Astrocyte of the hippocampus (primary cell): ENCODE measurements around the gene TMCC1.
A peak's percentile ranks its signal among the peaks of the same experiment; 100 is the strongest.
"Not testable (repeated sequence)": the region's sequence is repeated elsewhere in the genome, so short reads cannot be mapped to it uniquely, and the experiment has no call there.

Experiments
- DNase-seq: peaks from one replicate; pipeline ENCODE4 v3.0.0; 2011; ENCODE audit warnings: low read depth, low spot score

Gene TMCC1

DNA sequence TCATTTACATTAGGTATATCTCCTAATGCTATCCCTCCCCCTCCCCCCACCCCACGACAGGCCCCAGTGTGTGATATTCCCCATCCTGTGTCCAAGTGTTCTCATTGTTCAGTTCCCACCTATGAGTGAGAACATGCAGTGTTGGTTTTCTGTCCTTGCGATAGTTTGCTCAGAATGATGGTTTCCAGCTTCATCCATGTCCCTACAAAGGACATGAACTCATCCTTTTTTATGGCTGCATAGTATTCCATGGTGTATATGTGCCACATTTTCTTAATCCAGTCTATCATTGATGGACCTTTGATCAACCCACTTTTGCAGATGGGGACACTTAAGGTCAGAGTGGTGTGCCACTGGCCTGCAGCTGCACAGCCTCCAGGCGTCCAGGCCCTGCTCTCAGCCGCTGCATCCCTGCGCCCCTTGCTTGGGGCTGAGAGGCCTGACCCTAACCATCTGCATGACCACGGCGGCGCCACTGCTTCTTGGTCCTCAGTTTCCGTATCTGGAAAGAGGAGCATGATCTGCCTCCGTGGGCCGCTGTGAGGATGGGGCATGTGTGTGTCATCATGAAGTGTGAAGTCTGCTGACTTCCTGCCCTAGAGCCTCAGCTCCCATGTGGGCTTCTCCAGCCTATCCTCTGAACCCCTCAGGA lies 282.6 kb downstream of the TMCC1 start:
- DNase-seq = not testable (repeated sequence)

DNA sequence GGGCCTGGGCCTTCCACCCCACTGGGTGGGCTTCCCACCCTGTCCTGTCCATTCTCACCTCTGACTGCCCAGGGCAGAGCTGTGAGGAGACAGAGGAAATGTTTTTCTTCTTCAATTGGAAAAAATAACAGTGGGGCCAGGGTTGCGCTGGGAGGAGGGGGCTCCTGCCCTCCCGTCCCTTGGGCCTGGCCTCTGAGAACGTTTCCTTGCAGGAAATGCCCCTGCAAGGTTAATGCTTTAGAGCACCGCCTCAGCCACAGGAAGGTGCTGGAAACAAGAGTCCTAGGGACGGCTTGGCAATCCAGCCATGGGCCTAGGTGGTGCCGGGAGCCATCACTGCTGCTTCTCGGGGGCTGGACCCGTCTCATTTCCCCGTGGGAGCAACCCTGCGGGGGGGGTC lies 283.2 kb downstream of the TMCC1 start:
- DNase-seq = no peak

GRCh38 chr3:129609591-129610182 lies 283.8 kb downstream of the TMCC1 start:
- peak; percentile 78 for DNase-seq

DNA sequence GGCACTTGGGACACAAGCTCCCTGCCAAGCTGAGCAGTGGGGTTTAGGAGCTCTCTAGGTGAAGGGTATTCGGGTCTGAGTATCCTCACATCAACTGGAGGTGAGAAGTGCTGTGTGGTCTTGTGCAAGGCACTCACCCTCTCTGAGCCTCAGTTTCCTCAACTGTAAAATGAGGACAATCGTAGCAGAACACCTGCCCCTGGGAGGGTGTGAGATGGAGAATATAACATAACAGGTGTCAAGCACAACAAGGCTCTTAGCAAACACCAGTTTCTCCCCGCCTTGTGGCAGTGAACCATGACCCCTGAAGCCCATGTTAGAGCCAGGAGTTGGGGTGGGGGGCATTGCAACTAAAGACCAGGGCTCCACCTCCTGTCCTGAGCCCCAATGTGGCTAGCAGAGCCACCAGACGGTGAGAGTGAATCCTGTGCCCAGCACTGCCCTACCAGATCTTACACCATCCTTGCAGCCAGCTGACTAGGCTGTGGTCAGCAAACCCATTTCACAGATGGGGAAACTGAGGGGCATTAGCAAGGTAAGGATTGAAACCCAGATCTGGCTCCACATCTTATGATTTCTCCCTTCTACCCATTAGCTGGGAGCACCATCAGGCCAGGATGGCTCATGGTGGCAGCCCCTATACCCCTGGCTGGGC lies 284.4 kb downstream of the TMCC1 start:
- DNase-seq = no peak

DNA sequence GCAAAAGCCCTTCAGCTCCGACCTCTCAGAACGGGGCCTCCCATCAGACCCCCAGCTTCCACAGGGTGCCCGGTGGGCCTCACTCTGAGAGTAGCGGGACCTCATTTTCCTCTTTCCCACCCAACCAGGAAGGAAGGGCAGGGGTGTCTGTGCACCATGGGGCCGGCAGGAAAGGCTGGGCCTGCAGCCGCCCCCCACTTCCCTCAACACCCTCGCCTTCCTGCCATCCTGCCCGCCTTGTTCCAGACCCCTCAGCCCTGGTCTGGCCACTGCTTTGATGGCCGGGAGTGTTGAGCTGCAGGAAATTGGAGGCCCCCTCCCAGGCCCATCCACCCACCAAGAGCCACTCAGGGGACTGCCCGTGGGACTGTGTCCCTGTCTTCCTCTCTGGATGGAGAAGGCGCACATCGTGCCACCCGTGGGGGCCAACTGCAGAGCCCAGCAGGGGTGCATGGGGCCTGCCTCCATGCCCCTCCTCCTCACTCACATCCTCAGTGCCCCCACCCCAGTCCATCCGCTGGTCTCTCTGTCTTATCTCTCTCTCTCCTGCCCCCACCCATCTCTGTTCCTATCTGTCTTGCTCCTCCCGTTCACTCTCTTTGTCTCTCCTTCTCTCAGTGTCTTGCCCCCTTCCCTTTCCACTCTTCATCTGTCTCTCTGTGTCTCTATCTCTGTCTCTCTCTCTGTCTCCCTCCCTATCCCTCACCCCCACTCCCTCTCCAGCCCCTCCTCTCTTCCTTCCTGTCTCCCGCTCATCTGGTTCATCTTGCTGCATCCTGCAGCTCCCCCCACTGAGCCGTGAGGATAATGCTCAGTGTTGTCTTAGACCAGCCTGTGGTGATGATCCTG lies 285.2 kb downstream of the TMCC1 start:
- peak; percentile 40 for DNase-seq

DNA sequence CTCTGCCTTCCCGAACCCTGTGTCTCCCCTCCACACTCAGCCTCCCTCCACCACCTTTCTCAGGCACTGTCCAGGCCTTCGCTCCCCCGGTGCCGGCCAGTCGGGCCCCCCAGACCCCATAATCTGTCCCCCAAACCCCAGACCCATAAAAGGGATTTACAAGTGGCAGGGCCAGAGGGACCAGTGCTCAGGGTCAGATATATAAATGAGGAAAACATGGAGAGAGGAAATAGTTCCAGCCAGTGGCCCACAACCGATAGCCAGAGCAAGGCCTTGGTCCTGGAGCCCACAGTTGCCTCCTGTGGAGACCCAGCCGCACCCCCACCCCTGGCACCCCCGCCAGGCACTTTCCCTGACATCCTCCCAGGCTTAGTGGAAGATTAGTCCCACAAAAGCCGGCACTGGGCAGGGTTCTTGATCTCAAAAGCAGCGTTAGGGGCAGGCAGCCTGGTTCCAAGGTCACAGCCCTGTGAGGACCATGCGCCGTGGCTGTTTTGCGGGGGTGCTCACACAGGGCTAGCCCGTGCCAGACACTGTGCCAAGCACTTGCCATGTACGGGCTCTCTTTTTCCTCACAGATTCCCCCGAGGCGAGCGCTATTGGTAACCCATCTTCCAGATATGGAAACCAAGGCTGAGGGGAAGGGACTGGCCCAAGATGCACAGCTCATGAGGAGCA lies 286.0 kb downstream of the TMCC1 start:
- DNase-seq = no peak

GRCh38 chr3:129606636-129607390 lies 286.7 kb downstream of the TMCC1 start, which contains the start of gene PLXND1:
TSS of gene PLXND1 (minus strand) at chr3:129606676. CDS start at chr3:129606639, 37 bp downstream.
- DNase-seq = peak; percentile 86

DNA sequence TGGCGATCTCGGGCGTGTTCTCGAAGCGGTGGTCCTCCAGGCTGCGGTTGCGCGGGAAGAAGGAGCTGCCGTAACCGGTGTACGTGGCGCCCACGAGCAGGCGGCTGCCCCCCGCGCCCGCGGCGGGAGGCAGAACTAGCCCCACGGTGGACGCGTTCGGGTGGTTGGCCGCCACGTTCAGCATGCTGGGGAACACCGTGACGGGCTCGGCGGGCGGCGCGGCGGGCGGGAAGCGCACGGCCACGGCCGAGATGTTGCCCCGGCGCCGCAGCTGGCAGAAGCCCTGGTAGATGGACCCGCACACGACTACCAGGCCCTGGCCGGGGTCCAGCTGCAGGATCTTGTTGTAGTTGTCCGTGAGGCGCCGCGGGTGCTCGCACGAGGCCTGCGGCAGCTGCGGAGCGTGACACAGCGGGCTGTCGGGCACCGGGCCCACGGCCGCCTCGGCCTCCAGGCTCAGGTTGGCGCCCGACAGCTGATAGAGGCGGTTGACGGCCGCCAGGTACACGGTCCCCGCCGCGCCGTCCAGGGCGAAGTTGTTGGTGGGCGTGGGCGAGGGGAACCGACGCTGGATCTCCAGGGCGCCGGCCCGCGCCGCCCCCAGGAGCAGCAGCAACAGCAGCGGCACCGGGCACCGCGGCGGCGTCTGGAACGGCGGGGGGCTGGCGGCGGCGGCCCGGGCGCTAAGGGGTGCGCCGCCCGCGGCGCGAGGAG lies 287.4 kb downstream of the TMCC1 start:
- peak; percentile 75 for DNase-seq

- DNase-seq = peak; percentile 78
These were observed 288.1 kb downstream of the TMCC1 start for GRCh38 chr3:129605203-129605921.

DNA sequence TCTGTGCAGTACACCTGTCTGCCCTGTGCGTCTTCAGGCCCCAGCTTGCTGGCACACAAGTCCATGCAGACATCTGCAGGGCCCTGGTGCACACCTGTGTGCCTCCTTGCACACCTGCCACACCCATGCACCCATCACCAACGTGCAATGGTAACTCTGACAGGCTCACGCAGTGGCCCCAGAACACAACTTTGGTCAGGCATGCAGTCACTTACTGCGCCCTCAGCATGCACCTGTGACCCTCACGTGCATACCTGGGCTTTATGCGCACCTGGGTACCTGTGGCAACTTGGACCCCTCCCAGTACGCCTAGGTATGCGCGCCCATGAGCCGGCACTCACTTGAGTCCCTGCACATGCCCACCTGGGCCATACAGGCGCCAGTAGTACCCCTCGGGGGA lies 288.7 kb downstream of the TMCC1 start:
- no peak for DNase-seq

DNA sequence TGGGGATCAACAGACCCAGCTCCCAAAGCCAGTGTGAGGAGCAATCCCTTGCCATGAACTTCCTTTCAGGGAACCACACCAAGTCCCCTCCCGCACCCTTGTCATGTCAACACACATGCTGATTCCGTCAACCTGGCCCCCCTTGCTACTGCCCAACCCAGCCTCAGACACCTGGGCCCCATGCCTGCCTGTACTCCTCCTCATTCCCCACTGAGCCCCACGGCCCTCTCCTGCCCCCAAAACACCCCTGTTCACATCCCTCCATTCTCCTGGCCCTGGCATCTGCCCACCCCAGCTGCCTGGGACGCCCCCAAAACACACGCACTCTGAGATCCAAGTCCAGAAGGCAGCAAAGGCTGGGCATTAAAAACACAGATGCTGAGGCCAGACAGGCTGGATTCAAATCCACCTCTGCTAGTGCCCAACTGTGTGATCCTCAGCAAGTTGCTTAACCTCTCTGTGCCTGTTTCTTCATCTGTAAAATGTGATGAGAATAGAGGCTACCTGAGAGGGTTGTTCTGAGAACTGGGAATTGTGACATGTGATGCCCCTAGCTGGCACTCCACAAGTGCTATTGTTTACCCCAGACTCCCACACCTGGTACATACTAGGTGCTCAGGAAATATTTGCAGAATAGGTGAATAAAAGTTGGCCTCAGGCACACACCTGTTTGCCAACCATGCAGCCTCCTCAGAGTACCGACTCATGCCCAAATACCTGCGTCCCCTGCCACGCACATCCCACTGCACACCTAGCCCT lies 289.3 kb downstream of the TMCC1 start:
- DNase-seq = no peak

DNA sequence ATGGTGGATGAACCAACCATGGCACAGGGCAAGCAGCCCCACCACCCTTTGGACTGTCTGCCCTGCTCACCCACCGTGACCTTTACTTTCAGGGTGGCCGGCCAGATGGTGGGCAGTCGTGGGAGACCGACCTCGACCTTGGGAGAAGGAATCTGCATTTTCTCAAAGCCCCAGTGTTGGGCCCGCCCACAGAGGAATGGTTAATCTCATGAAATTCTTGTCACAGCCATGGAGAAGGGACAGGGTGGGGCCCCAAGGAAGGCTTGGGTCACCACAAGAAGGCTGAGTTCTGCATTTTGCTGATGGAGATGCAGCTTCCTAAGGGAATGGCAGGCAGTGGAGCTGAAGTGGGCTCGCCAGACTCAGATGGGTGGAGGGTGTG lies 290.0 kb downstream of the TMCC1 start:
- no peak for DNase-seq

GRCh38 chr3:129602730-129603560 lies 290.6 kb downstream of the TMCC1 start:
- peak; percentile 96 for DNase-seq

DNA sequence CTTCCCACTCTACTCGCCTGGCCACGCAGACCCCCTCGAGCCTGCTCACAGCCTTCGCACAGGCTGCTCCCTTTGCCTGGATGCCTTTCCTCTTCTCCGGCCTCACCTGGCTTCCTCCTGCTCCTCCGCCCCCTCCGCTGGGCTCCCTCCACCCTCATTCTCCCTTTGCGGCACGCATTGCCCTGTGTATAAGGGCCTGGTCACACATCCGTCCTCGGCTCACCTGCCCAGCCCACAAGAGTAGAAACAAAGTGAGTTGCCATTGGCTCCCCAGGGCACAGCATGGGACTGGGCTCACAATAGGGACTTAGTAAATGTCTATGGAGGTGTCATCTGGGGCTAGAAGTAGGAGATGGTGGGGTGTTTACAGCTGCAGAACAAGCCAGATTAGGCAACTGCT lies 291.2 kb downstream of the TMCC1 start:
- DNase-seq = no peak

GRCh38 chr3:129601713-129602112 lies 291.8 kb downstream of the TMCC1 start:
- no peak for DNase-seq

- DNase-seq = no peak
These were observed 293.2 kb downstream of the TMCC1 start for GRCh38 chr3:129600348-129600747.

DNA sequence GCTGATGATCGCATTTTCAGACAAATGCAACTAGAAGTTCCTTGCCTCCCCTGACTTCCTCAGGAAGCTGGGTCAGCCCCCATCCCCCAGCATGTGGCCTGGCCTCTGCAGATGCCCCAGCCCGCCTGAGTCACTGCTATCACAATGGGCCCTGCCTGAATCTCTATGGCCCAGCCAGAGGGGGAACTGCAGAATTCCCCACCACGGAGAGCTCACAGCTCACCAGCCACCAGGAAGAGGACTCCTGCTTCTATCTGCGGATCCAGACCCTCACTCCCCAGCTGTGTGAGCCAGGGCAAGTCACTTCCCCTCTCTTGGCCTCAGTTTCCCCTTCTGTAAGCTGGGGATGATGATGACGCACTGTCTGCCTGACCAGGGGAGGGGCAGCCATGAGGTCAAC lies 293.9 kb downstream of the TMCC1 start:
- DNase-seq = peak; percentile 85

DNA sequence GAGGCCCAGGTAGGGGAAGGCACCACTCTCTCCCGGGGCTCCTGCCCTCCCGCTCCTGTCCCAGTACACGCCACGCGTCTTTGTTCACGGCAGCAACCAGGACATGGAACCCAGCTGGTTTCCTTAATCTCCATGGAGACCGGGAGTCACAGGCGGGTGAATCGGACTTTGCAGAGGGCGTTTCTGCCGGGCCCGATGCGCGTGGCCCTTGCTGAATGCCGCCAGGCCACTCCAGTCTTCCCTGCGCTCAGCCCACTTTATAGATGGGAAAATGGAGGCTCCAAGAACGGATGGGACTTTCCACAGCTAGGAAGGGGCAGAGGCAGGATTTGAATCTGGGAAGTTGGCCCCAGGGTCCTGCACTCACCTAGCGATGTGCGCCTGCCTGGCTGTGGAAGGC lies 294.4 kb downstream of the TMCC1 start:
- no peak for DNase-seq
